ENCODE data around the gene SDK2. TPM values are rescaled to one million over a fixed set of nuclear protein-coding genes. Genes with fewer than 3 reads are reported as not detected.
"Not testable (repeated sequence)": the region's sequence is repeated elsewhere in the genome, so short reads cannot be mapped to it uniquely, and the experiment has no call there.

The SDK2 gene
- total RNA-seq, 2 donors from 2014 or later: 0.08 to 0.14 TPM

GRCh38 chr17:73309727-73310596 is 334.3 kb downstream of the SDK2 start:
- Mint-ChIP-seq H3K9me3 (no peaks in the 10 kb centered on the region), H3K27me3 (peaks cover 0 to 3% of the 10 kb centered on the region in 2 donors), H3K27ac (peak overlapping the region in 1 of 2 donors; percentile 82), H3K4me3 (peak overlapping the region; percentile 84), H3K36me3 (no peaks in the 10 kb centered on the region), H3K4me1 (ENCODE audit: low read depth in 2 of 2) (peaks cover 10 to 11% of the 10 kb centered on the region in 2 donors)
- DNase-seq (ENCODE audit: low spot score) (no peak), ATAC-seq (no peak)

GRCh38 chr17:73308959-73309358 is 335.3 kb downstream of the SDK2 start:
- not testable (repeated sequence) for H3K4me3 Mint-ChIP-seq; ATAC-seq; H3K27me3 Mint-ChIP-seq; H3K36me3 Mint-ChIP-seq; H3K27ac Mint-ChIP-seq; H3K9me3 Mint-ChIP-seq; DNase-seq (ENCODE audit: low spot score)
- H3K4me1 Mint-ChIP-seq (ENCODE audit: low read depth in 2 of 2): peaks cover 10 to 12% of the 10 kb centered on the region in 2 donors

- H3K27me3 Mint-ChIP-seq: peaks cover 0 to 6% of the 10 kb centered on the region in 2 donors
- no peaks in the 10 kb centered on the region for H3K36me3 Mint-ChIP-seq
- no peaks in the 10 kb centered on the region for H3K9me3 Mint-ChIP-seq
- ATAC-seq (no peak), DNase-seq (ENCODE audit: low spot score) (no peak)
- no peak overlapping the region for H3K27ac Mint-ChIP-seq
- H3K4me1 Mint-ChIP-seq (ENCODE audit: low read depth in 2 of 2): peaks cover 10 to 12% of the 10 kb centered on the region in 2 donors
- no peak overlapping the region for H3K4me3 Mint-ChIP-seq
Measured at GRCh38 chr17:73308017-73308823, 336.0 kb downstream of the SDK2 start.

- H3K27ac Mint-ChIP-seq: no peak overlapping the region
- H3K4me3 Mint-ChIP-seq: no peak overlapping the region
- H3K27me3 Mint-ChIP-seq: peaks cover 0 to 6% of the 10 kb centered on the region in 2 donors
- H3K36me3 Mint-ChIP-seq: no peaks in the 10 kb centered on the region
- peaks cover 10 to 12% of the 10 kb centered on the region in 2 donors for H3K4me1 Mint-ChIP-seq (ENCODE audit: low read depth in 2 of 2)
- DNase-seq (ENCODE audit: low spot score) (no peak), ATAC-seq (no peak)
- no peaks in the 10 kb centered on the region for H3K9me3 Mint-ChIP-seq
Measured at GRCh38 chr17:73307130-73307529, 337.1 kb downstream of the SDK2 start.

- H3K4me1 Mint-ChIP-seq (ENCODE audit: low read depth in 2 of 2): peaks cover 10 to 12% of the 10 kb centered on the region in 2 donors
- H3K27me3 Mint-ChIP-seq: peaks cover 0 to 6% of the 10 kb centered on the region in 2 donors
- ATAC-seq (no peak), DNase-seq (ENCODE audit: low spot score) (no peak)
- H3K9me3 Mint-ChIP-seq: no peaks in the 10 kb centered on the region
- peak overlapping the region in 1 of 2 donors; percentile 63 for H3K27ac Mint-ChIP-seq
- peak overlapping the region; percentile 45 for H3K4me3 Mint-ChIP-seq
- H3K36me3 Mint-ChIP-seq: no peaks in the 10 kb centered on the region
Measured at GRCh38 chr17:73305845-73306836, 338.1 kb downstream of the SDK2 start.

GRCh38 chr17:73304971-73305812 is 339.1 kb downstream of the SDK2 start:
- no peaks in the 10 kb centered on the region for H3K9me3 Mint-ChIP-seq
- peak overlapping the region; percentile 47 for H3K4me3 Mint-ChIP-seq
- peak overlapping the region in 1 of 2 donors; percentile 63 for H3K27ac Mint-ChIP-seq
- H3K36me3 Mint-ChIP-seq: no peaks in the 10 kb centered on the region
- ATAC-seq (peak; percentile 58 to 62), DNase-seq (ENCODE audit: low spot score) (no peak)
- peaks cover 7 to 10% of the 10 kb centered on the region in 2 donors for H3K4me1 Mint-ChIP-seq (ENCODE audit: low read depth in 2 of 2)
- H3K27me3 Mint-ChIP-seq: peaks cover 0 to 6% of the 10 kb centered on the region in 2 donors

GRCh38 chr17:73304438-73304837 is 339.8 kb downstream of the SDK2 start:
- ATAC-seq: no peak
- Mint-ChIP-seq H3K4me3 (no peak overlapping the region), H3K4me1 (ENCODE audit: low read depth in 2 of 2) (peaks cover 3 to 5% of the 10 kb centered on the region in 2 donors), H3K9me3 (no peaks in the 10 kb centered on the region), H3K27ac (peak overlapping the region in 1 of 2 donors; percentile 63), H3K36me3 (no peaks in the 10 kb centered on the region), H3K27me3 (peaks cover 0 to 5% of the 10 kb centered on the region in 2 donors)
- no peak for DNase-seq (ENCODE audit: low spot score)

GRCh38 chr17:73302189-73302588 is 342.1 kb downstream of the SDK2 start:
- peaks cover 0 to 2% of the 10 kb centered on the region in 2 donors for H3K4me1 Mint-ChIP-seq (ENCODE audit: low read depth in 2 of 2)
- no peak for ATAC-seq
- no peaks in the 10 kb centered on the region for H3K36me3 Mint-ChIP-seq
- H3K27me3 Mint-ChIP-seq: peaks cover 0 to 4% of the 10 kb centered on the region in 2 donors
- no peak for DNase-seq (ENCODE audit: low spot score)
- no peaks in the 10 kb centered on the region for H3K9me3 Mint-ChIP-seq
- H3K27ac Mint-ChIP-seq: no peak overlapping the region
- H3K4me3 Mint-ChIP-seq: no peak overlapping the region

GRCh38 chr17:73301369-73301768 is 342.9 kb downstream of the SDK2 start:
- no peak for DNase-seq (ENCODE audit: low spot score)
- H3K36me3 Mint-ChIP-seq: no peaks in the 10 kb centered on the region
- H3K27me3 Mint-ChIP-seq: peaks cover 0 to 4% of the 10 kb centered on the region in 2 donors
- no peak for ATAC-seq
- no peaks in the 10 kb centered on the region for H3K9me3 Mint-ChIP-seq
- no peak overlapping the region for H3K27ac Mint-ChIP-seq
- no peak overlapping the region for H3K4me3 Mint-ChIP-seq
- H3K4me1 Mint-ChIP-seq (ENCODE audit: low read depth in 2 of 2): peaks cover 0 to 2% of the 10 kb centered on the region in 2 donors

GRCh38 chr17:73300392-73300791 is 343.9 kb downstream of the SDK2 start:
- DNase-seq (ENCODE audit: low spot score): no peak
- ATAC-seq: no peak
- no peak overlapping the region for H3K27ac Mint-ChIP-seq
- H3K4me1 Mint-ChIP-seq (ENCODE audit: low read depth in 2 of 2): peaks cover 0 to 2% of the 10 kb centered on the region in 2 donors
- H3K27me3 Mint-ChIP-seq: peaks cover 0 to 4% of the 10 kb centered on the region in 2 donors
- H3K4me3 Mint-ChIP-seq: no peak overlapping the region
- H3K9me3 Mint-ChIP-seq: no peaks in the 10 kb centered on the region
- no peaks in the 10 kb centered on the region for H3K36me3 Mint-ChIP-seq

GRCh38 chr17:73297934-73298861 is 346.0 kb downstream of the SDK2 start:
- Mint-ChIP-seq H3K9me3 (no peaks in the 10 kb centered on the region), H3K4me3 (no peak overlapping the region), H3K27ac (no peak overlapping the region), H3K4me1 (ENCODE audit: low read depth in 2 of 2) (no peaks in the 10 kb centered on the region), H3K27me3 (peaks cover 0 to 2% of the 10 kb centered on the region in 2 donors), H3K36me3 (no peaks in the 10 kb centered on the region)
- no peak for ATAC-seq
- no peak for DNase-seq (ENCODE audit: low spot score)

Measured in natural killer cell treated with Interleukin-12 subunit alpha and Interleukin-12 subunit beta and Interleukin-15 and Interleukin-18, amount 100 ng/mL, for 72 hours (primary cell).